Adipose tissue (tissue), 3 donors: ENCODE results near the gene TMEM38A. TPM values are rescaled to one million over a fixed set of nuclear protein-coding genes. Genes with fewer than 3 reads are reported as not detected.
"Not testable (repeated sequence)": the region's sequence is repeated elsewhere in the genome, so short reads cannot be mapped to it uniquely, and the experiment has no call there.

ENCODE experiments used
- H3K27ac ChIP-seq: one replicate; pipeline ENCODE4 v1.5.1; 2013; ENCODE audit warnings: low read depth, low read length
- WGBS, 3 donors: extraction: QIAGEN DNeasy Blood & Tissue Kit; methylation state at CpG; one replicate each; pipeline ENCODE4 v1.1.7; 2013; 5-methylcytosine and 5-hydroxymethylcytosine counted together
- polyA plus RNA-seq, 3 donors: library from polyadenylated mRNA; stranded (reverse); fragments of 200-250 nt; gene quantifications; one replicate each; pipeline ENCODE4 v1.2.3, GENCODE V29; 2013
- donor health status: healthy with polysubstance abuse.
- donor health status: Bipolar disorder and iron deficiency.
- donor health status: healthy.

The TMEM38A gene
- polyA plus RNA-seq, 3 donors = 0.90 to 3.5 (median 2.7) TPM

GRCh38 chr19:16721051-16721450 is 60.1 kb downstream of the TMEM38A start:
- 59 to 76% (median 68%) methylated on average over 7 of the region's 7 CpGs for WGBS, 3 donors
- no peak overlapping the region for H3K27ac ChIP-seq

DNA sequence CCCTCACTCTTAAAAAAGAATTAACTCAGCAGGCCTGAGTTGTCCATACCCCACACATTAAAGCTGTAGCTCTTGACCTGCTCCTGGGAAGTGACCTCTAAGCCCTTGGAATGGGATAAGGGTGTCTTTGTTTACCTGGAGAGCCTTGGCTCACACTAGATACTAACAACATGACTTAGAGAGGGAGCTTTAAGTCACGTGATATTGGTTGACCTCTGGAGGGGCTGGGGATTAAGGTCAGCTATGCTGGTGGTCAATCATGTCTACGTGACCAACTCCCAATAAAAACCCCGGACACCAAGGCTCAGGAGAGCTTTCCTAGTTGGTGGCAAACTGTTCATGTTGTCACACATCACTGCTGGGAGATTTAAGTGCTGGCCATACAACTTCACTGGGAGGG is 61.7 kb downstream of the TMEM38A start:
- WGBS, 3 donors = 61 to 74% (median 73%) methylated on average over 3 of the region's 3 CpGs
- no peak overlapping the region for H3K27ac ChIP-seq

DNA sequence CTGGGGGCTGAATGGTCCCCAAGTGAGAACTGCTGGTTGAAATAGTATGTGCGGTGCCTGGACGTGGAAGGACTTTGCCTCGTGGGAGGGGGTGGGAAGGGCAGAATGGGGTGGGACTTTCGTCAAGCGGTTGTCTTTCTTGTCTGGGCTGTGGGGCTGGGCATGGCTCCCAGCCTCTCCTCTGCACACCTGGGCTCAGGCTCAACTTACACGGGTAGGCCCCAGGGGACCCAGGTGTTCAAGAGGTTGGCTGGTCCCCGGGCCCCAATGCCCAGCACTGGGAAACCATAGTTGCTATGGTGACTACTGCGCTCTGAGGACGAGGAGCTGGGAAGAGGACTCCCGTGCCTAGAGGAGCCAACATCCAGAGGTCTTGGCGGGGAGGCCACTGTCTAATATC is 66.0 kb downstream of the TMEM38A start:
- WGBS, 3 donors = 74 to 86% (median 75%) methylated on average over 11 of the region's 11 CpGs
- no peak overlapping the region for H3K27ac ChIP-seq

- H3K27ac ChIP-seq = not testable (repeated sequence)
- 82 to 91% (median 82%) methylated on average over 4 of the region's 4 CpGs for WGBS, 3 donors
Observed at GRCh38 chr19:16735650-16736266, 74.8 kb downstream of the TMEM38A start.

DNA sequence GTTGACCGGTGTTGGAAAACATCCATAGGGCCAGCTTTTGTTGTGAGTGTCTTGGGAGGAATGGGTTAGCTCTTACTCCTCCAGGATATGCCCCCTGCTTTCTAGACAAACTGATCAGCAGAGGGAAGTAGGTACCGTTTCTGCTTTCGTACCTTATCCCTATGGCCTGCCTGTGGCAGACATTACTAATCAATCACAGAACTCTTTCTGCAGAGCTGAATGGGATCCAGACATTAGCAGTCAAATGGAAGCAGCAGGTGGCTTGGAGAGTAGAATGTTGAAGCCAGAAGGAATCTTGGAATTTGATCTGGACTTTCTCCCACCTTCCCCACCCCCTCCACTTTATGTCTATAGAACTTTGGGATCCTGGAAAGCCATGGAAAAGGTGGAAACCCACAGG is 75.8 kb downstream of the TMEM38A start:
- WGBS, 3 donors = 61 to 75% (median 70%) methylated on average over 3 of the region's 3 CpGs
- no peak overlapping the region for H3K27ac ChIP-seq

GRCh38 chr19:16737911-16738310 is 77.0 kb downstream of the TMEM38A start:
- 56 to 66% (median 57%) methylated on average over 3 to 4 of the region's 4 CpGs for WGBS, 3 donors
- H3K27ac ChIP-seq = no peak overlapping the region

- no peak overlapping the region for H3K27ac ChIP-seq
- 25 to 60% (median 31%) methylated on average over 3 of the region's 3 CpGs for WGBS, 3 donors
Observed at GRCh38 chr19:16739546-16739945, 78.6 kb downstream of the TMEM38A start.

Other genes starting within 250 kb of the TMEM38A start
- 10 to 100 TPM; 12.9 to 28.0 (median 17.6) TPM for gene EPS15L1, start 189.2 kb upstream of the TMEM38A start, polyA plus RNA-seq
- not detected for gene CALR3, start 165.0 kb upstream of the TMEM38A start, polyA plus RNA-seq
- gene C19orf44, start 164.7 kb upstream of the TMEM38A start, polyA plus RNA-seq = 1 to 10 TPM; 2.4 to 5.7 (median 3.5) TPM
- 10 to 100 TPM; 13.4 to 22.1 (median 14.5) TPM for gene CHERP, start 118.7 kb upstream of the TMEM38A start, polyA plus RNA-seq
- 10 to 100 TPM; 17.1 to 26.3 (median 19.9) TPM for gene SLC35E1, start 88.7 kb upstream of the TMEM38A start, polyA plus RNA-seq
- gene MED26, start 32.9 kb upstream of the TMEM38A start, polyA plus RNA-seq = 1 to 10 TPM; 3.0 to 6.2 (median 3.4) TPM
- gene SMIM7, start 995 bp upstream of the TMEM38A start, polyA plus RNA-seq = 10 to 100 TPM; 69.6 to 96.7 (median 79.3) TPM
- under 1 TPM; 0.06 to 0.60 (median 0.11) TPM for gene NWD1, start 58.7 kb downstream of the TMEM38A start, polyA plus RNA-seq
- 10 to 100 TPM; 13.8 to 43.3 (median 36.7) TPM for gene SIN3B, start 168.3 kb downstream of the TMEM38A start, polyA plus RNA-seq
- gene F2RL3, start 227.9 kb downstream of the TMEM38A start, polyA plus RNA-seq = 10 to 100 TPM in 1 of 3 donors, 1 to 10 TPM in 2; 5.0 to 17.7 (median 7.9) TPM